GM12878 (cell line): ENCODE measurements around the gene TGFBR3. TPM values are rescaled to one million over a fixed set of nuclear protein-coding genes. Genes with fewer than 3 reads are reported as not detected.
A peak's percentile ranks its signal among the peaks of the same experiment; 100 is the strongest.

ENCODE experiments used
- ATAC-seq: fragments of 200-7000 bp; cut with Tn5 transposase; 3 replicates; pipeline ENCODE4 v1.9.1; 2020; ENCODE audit warnings: mild to moderate bottlenecking, moderate library complexity
- BruUV-seq: library from RNA; stranded (reverse); fragments of 400-500 nt; replicated peaks from 2 replicates; lab custom pipeline; 2021; lab: Mats Ljungman, UMichigan
- CTCF ChIA-PET: fragments of 300-600 bp; sonication (Branson Sonifier 250); formaldehyde crosslinking; extraction: SDS; loops from one replicate; lab custom pipeline; 2021; ENCODE audit warnings: inconsistent platforms; lab: Yijun Ruan, JAX
- POLR2A ChIA-PET: fragments of 350-600 bp; formaldehyde crosslinking; extraction: SDS; loops from one replicate; lab custom pipeline; 2021; ENCODE audit warnings: inconsistent platforms; lab: Charles Lee
- RAD21 ChIA-PET: fragments of 300-600 bp; sonication (Branson Sonifier 250); formaldehyde crosslinking; loops from one replicate; lab custom pipeline; 2023; ENCODE audit warnings: antibody characterized with exemption; ENCODE audit not compliant: unreplicated experiment; lab: Charles Lee
- SMC1A ChIA-PET: fragments of 300-600 bp; sonication (Branson Sonifier 250); formaldehyde crosslinking; loops from one replicate; lab custom pipeline; 2023; ENCODE audit not compliant: unreplicated experiment, uncharacterized antibody; lab: Charles Lee
- DNase-seq: peaks from one replicate; pipeline ENCODE4 v3.0.0-alpha.2; 2011; ENCODE audit warnings: low read depth, low spot score
- FAIRE-seq: peaks from 3 replicates; lab custom pipeline; 2011; peaks lifted over from hg19 to GRCh38; lab: Jason Lieb, UNC
- H2AFZ ChIP-seq: 2 replicates; pipeline ENCODE4 v1.6.0; 2011; ENCODE audit warnings: low read depth, low read length, control low read depth; ENCODE audit not compliant: control insufficient read depth
- H3K27ac ChIP-seq: 2 replicates; pipeline ENCODE4 v1.5.1; 2011; ENCODE audit warnings: control low read depth; ENCODE audit not compliant: control insufficient read depth, insufficient read depth
- H3K27me3 ChIP-seq, 2 experiments: replicated peaks in 1 of 2; 2 replicates each; pipeline versions ENCODE4 v1.6.0 to v1.6.1; 2011; ENCODE audit warnings: low read length in 1 of 2; ENCODE audit not compliant: control insufficient read depth in 2 of 2, insufficient read depth in 2 of 2
- H3K36me3 ChIP-seq, 2 experiments: 2 replicates each; pipeline ENCODE4 v1.5.1; 2011; ENCODE audit warnings: low read length in 1 of 2; ENCODE audit not compliant: control insufficient read depth in 2 of 2, insufficient read depth in 2 of 2
- H3K4me1 ChIP-seq: 2 replicates; pipeline ENCODE4 v1.6.1; 2011; ENCODE audit warnings: mild to moderate bottlenecking, low read length, moderate library complexity, mixed read lengths; ENCODE audit not compliant: control insufficient read depth, insufficient read depth
- H3K4me2 ChIP-seq: 2 replicates; pipeline ENCODE4 v1.6.0; 2011; ENCODE audit warnings: control low read depth; ENCODE audit not compliant: control insufficient read depth, insufficient read depth
- H3K4me3 ChIP-seq: fragments of 200-600 bp; sonication (generic); 2 replicates; pipeline ENCODE4 v1.5.1; 2016
- H3K79me2 ChIP-seq: 2 replicates; pipeline ENCODE4 v1.6.0; 2011; ENCODE audit warnings: low read length; ENCODE audit not compliant: control insufficient read depth, insufficient read depth
- H3K9ac ChIP-seq: 2 replicates; pipeline ENCODE4 v1.8.0; 2011; ENCODE audit warnings: low read length, control low read depth, mixed read lengths; ENCODE audit not compliant: control insufficient read depth, insufficient read depth
- H3K9me3 ChIP-seq: replicated peaks from 3 replicates; pipeline ENCODE4 v1.5.1; 2011; ENCODE audit warnings: mild to moderate bottlenecking, low read length; ENCODE audit not compliant: control insufficient read depth, insufficient read depth
- H4K20me1 ChIP-seq: 2 replicates; pipeline ENCODE4 v1.6.0; 2011; ENCODE audit not compliant: control insufficient read depth, insufficient read depth
- BRCA1 ChIP-seq: IDR thresholded peaks from 2 replicates; pipeline ENCODE4 v1.6.1; 2011; ENCODE audit warnings: low read depth, low read length, improper control_type of control experiment
- CBFB ChIP-seq: IDR thresholded peaks from 2 replicates; pipeline ENCODE4 v1.6.1; 2016; ENCODE audit warnings: antibody characterized with exemption, low read depth
- CHD1 ChIP-seq: IDR thresholded peaks from 2 replicates; pipeline ENCODE4 v1.6.1; 2012; ENCODE audit warnings: low read depth, low read length, improper control_type of control experiment
- EED ChIP-seq: sonication (generic); IDR thresholded peaks from 2 replicates; pipeline ENCODE4 v1.6.1; 2016; ENCODE audit warnings: antibody characterized with exemption, low read depth
- EP300 ChIP-seq, 2 experiments: fragments of 150-350 bp in 1 of 2; IDR thresholded peaks; 2 replicates each; pipeline ENCODE4 v1.6.1; 2011 to 2012; ENCODE audit warnings: low read depth in 2 of 2, low read length in 2 of 2, borderline replicate concordance in 1 of 2, improper control_type of control experiment in 1 of 2, inconsistent platforms in 1 of 2; ENCODE audit not compliant: control insufficient read depth in 1 of 2
- MTA3 ChIP-seq: IDR thresholded peaks from 2 replicates; pipeline ENCODE4 v1.6.1; 2012; ENCODE audit warnings: low read length, inconsistent platforms, borderline replicate concordance
- MXI1 ChIP-seq: fragments of 150-350 bp; IDR thresholded peaks from 2 replicates; pipeline ENCODE4 v1.6.1; 2011; ENCODE audit warnings: low read depth, mild to moderate bottlenecking, inconsistent platforms, low read length, improper control_type of control experiment
- NFYA ChIP-seq: IDR thresholded peaks from 2 replicates; pipeline ENCODE4 v1.6.1; 2011; ENCODE audit warnings: low read depth, mild to moderate bottlenecking, low read length, improper control_type of control experiment, borderline replicate concordance
- POU2F2 ChIP-seq: IDR thresholded peaks from 3 replicates; pipeline ENCODE4 v1.6.1; 2011; ENCODE audit warnings: low read depth, mild to moderate bottlenecking, low read length, borderline replicate concordance
- RBBP5 ChIP-seq: fragments of 200-600 bp; sonication (generic); conservative IDR thresholded peaks from 2 replicates; pipeline ENCODE4 v1.6.1; 2016
- RFX5 ChIP-seq: IDR thresholded peaks from 2 replicates; pipeline ENCODE4 v1.6.1; 2011; ENCODE audit warnings: low read depth, low read length, improper control_type of control experiment
- SMAD1 ChIP-seq: fragments of 450-650 bp; IDR thresholded peaks from 2 replicates; pipeline ENCODE4 v1.6.1; 2018; ENCODE audit warnings: mild to moderate bottlenecking, low read depth; ENCODE audit not compliant: partially characterized antibody
- SMAD5 ChIP-seq: IDR thresholded peaks from 2 replicates; pipeline ENCODE4 v1.6.1; 2016; ENCODE audit warnings: antibody characterized with exemption, low read depth
- SMC3 ChIP-seq: IDR thresholded peaks from 2 replicates; pipeline ENCODE4 v1.6.1; 2011; ENCODE audit warnings: low read length, improper control_type of control experiment, borderline replicate concordance
- SP1 ChIP-seq: IDR thresholded peaks from one replicate; pipeline ENCODE4 v1.6.1; 2011; ENCODE audit warnings: low read depth, low read length
- SREBF2 ChIP-seq: IDR thresholded peaks from 2 replicates; pipeline ENCODE4 v1.6.1; 2012; ENCODE audit warnings: mild to moderate bottlenecking, low read length
- STAT3 ChIP-seq: IDR thresholded peaks from 2 replicates; pipeline ENCODE4 v1.6.1; 2011; ENCODE audit warnings: low read depth, low read length, improper control_type of control experiment
- ZNF207 ChIP-seq: fragments of 450-650 bp; IDR thresholded peaks from 2 replicates; pipeline ENCODE4 v1.6.1; 2014; ENCODE audit warnings: antibody characterized with exemption, mild to moderate bottlenecking, borderline replicate concordance
- WGBS: methylation state at CpG from one replicate; pipeline ENCODE4 v1.1.6; 2016; ENCODE audit warnings: low lambda C conversion rate; ENCODE audit not compliant: insufficient replicate concordance, insufficient coverage; ENCODE audit errors: missing lambda C conversion rate; 5-methylcytosine and 5-hydroxymethylcytosine counted together
- in situ Hi-C: fragments of 300-500 bp; cut with MboI; formaldehyde crosslinking; loops from 9 replicates; pipeline ENCODE4 v1.14.3; 2018; ENCODE audit warnings: mixed read lengths
- intact Hi-C: fragments of 100-400 bp; cut with micrococcal nuclease; formaldehyde crosslinking; loops from one replicate; pipeline ENCODE4 v1.14.2; 2022; ENCODE audit not compliant: unreplicated experiment
- polyA plus RNA-seq, 11 experiments: library from polyadenylated mRNA; depleted of rRNA in 4 of 11; unstranded in 6 of 11; stranded (reverse) in 5 of 11; fragments of >200 nt; fragmentation: Nextera tagmentation in 4 of 11; fragmentation: Illumina TruSeq in 1 of 11; extraction: Ambion mirVana in 4 of 11; extraction: Trizol in 1 of 11; gene quantifications; 1 replicate in 1 of 11; 2 replicates in 10 of 11; pipeline versions ENCODE4 v1.2.1 to v1.2.3, GENCODE V29; 2011 to 2016; ENCODE audit warnings: inconsistent platforms in 2 of 11, missing spikeins in 2 of 11, low read depth in 1 of 11
- total RNA-seq, 4 experiments: library from RNA; depleted of rRNA in 3 of 4; stranded (reverse); fragments of >200 nt in 3 of 4; fragmentation: Illumina TruSeq in 1 of 4; extraction: Trizol in 1 of 4; gene quantifications; 2 replicates each; pipeline versions ENCODE4 v1.2.1 to v1.2.3, GENCODE V29; 2013 to 2021
- TF ChIP-seq, protein P1 (sequence below): fragments of 450-650 bp; IDR thresholded peaks from 2 replicates; pipeline ENCODE4 v1.6.1; 2017; ENCODE audit warnings: antibody characterized with exemption, mild to moderate bottlenecking, moderate library complexity

TGFBR3 gene
- total and polyA plus RNA-seq, 10 of the 15 experiments (the other 5 are each of a cell fraction or from before 2014, with no cell fraction given), result 2.7 to 16.5 (median 12.6) TPM

DNA sequence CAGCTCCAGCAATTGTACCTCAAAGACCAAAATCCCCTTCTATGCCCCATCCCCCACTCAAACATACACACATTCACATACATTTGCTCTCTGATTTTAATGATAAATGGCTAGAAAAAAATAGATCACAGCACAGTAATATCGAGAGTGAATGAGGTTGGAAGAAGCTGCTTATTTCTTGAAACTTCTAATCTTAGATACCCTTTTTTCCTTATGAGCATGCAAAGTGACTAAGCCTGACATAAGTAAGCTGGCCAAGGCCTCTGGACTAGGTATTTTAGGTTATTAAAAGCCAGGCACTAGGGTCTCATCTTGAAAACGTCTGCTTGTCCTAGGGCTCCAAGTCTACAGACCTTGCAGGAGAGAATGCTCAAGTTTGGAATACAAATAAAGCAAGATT lies 133.6 kb downstream of the TGFBR3 start (continued):
- TF ChIP-seq EP300 (IDR thresholded peaks at IDR 0.05; ENCODE audit: borderline replicate concordance in 1 of 2, control insufficient read depth in 1 of 2, low read depth in 2 of 2, low read length in 2 of 2) (peak in 1 of 2 experiments; percentile 73; a peak in 1 of 4 replicates), EED (peak; percentile 87)

DNA sequence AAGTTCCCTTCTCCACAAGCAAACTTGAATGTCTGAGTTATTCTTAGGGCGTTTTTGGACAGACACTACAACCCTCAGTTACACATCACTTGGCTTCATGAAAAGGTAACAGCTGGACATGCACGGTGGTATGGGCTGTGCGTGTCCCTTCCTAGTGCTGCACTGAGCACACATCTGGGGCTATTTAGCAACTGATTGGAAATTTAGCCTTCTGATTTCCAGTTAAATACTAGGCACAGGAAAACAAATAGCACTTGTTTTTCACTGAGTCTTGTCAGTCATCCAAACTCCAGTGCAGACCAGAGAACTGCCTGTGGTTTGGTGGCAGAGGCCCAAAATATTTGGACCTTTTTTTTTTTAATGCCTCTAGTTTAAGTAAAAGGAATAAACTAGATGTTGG lies 134.7 kb downstream of the TGFBR3 start:
- Histone ChIP-seq H3K27me3 (no peaks in the 10 kb centered on the region), H4K20me1 (no peaks in the 10 kb centered on the region), H3K79me2 (no peaks in the 10 kb centered on the region), H3K4me2 (no peak overlapping the region; the same call in 1 of the 2 replicates), H3K27ac (no peak overlapping the region), H3K9me3 (peaks cover 2% of the 10 kb centered on the region; the same call in 2 of the 3 replicates), H3K9ac (no peak overlapping the region; the same call in 1 of the 2 replicates), H3K36me3 (no peaks in the 10 kb centered on the region), H2AFZ (no peak overlapping the region), H3K4me3 (no peak overlapping the region), H3K4me1 (peaks cover 37% of the 10 kb centered on the region)
- ChIA-PET POLR2A (no interaction called here), RAD21 (no interaction called here), CTCF (interaction anchor here (1.4 kb wide), 1 partner anchor 15 kb away, joined by 3 read pairs; no protein-coding TSS in a partner anchor), SMC1A (interaction anchor here (1.1 to 1.5 kb wide), 2 partner anchors 8 to 18 kb away, joined by 3 read pairs; no protein-coding TSS in a partner anchor)
- in situ Hi-C loops, result no loop called here
- intact Hi-C loops, result no loop called here
- no TSS peak for BruUV-seq
- TF ChIP-seq MTA3, result no peak
- TF ChIP-seq CBFB, result no peak
- TF ChIP-seq, protein P1, sequence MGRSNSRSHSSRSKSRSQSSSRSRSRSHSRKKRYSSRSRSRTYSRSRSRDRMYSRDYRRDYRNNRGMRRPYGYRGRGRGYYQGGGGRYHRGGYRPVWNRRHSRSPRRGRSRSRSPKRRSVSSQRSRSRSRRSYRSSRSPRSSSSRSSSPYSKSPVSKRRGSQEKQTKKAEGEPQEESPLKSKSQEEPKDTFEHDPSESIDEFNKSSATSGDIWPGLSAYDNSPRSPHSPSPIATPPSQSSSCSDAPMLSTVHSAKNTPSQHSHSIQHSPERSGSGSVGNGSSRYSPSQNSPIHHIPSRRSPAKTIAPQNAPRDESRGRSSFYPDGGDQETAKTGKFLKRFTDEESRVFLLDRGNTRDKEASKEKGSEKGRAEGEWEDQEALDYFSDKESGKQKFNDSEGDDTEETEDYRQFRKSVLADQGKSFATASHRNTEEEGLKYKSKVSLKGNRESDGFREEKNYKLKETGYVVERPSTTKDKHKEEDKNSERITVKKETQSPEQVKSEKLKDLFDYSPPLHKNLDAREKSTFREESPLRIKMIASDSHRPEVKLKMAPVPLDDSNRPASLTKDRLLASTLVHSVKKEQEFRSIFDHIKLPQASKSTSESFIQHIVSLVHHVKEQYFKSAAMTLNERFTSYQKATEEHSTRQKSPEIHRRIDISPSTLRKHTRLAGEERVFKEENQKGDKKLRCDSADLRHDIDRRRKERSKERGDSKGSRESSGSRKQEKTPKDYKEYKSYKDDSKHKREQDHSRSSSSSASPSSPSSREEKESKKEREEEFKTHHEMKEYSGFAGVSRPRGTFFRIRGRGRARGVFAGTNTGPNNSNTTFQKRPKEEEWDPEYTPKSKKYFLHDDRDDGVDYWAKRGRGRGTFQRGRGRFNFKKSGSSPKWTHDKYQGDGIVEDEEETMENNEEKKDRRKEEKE, result no peak
- TF ChIP-seq SMAD5, result no peak
- TF ChIP-seq MXI1, result no peak
- no peak for TF ChIP-seq SMC3
- no peak for TF ChIP-seq RBBP5
- TF ChIP-seq ZNF207, result no peak
- no peak for TF ChIP-seq SREBF2
- TF ChIP-seq SMAD1, result no peak
- no peak for TF ChIP-seq BRCA1
- TF ChIP-seq NFYA, result no peak
- TF ChIP-seq SP1, result no peak
- TF ChIP-seq CHD1, result no peak
- TF ChIP-seq RFX5, result no peak
- TF ChIP-seq POU2F2, result no peak
- no peak for TF ChIP-seq STAT3
- peak; percentile 13; the same call in 1 of the 3 replicates for ATAC-seq
- no peak for DNase-seq
- FAIRE-seq, result no peak
- 43% methylated on average over 3 of the region's 3 CpGs for WGBS
